WTC11 (cell line): Measurements from ENCODE around the gene GIPC2. TPM values are rescaled to one million over a fixed set of nuclear protein-coding genes. Genes with fewer than 3 reads are reported as not detected.

Experiments
- ATAC-seq: fragments of 200-7000 bp; cut with Tn5 transposase; 2 replicates; pipeline ENCODE4 v1.10.0; 2021; ENCODE audit warnings: mild to moderate bottlenecking, moderate library complexity
- CTCF ChIA-PET: fragments of 300-600 bp; sonication (Branson Sonifier 250); formaldehyde crosslinking; loops from one replicate; lab custom pipeline; 2021; ENCODE audit warnings: antibody characterized with exemption; lab: Charles Lee
- POLR2A ChIA-PET: fragments of 350-600 bp; sonication (Branson Sonifier 250); formaldehyde crosslinking; loops from one replicate; lab custom pipeline; 2021; ENCODE audit warnings: antibody characterized with exemption; lab: Charles Lee
- DNase-seq: peaks from one replicate; pipeline ENCODE4 v3.0.0; 2021; ENCODE audit warnings: low spot score
- H3K27ac Mint-ChIP-seq: 2 replicates; pipeline ENCODE4 v1.8.0; 2021; ENCODE audit warnings: mixed read lengths
- H3K27me3 Mint-ChIP-seq: 2 replicates; pipeline ENCODE4 v1.8.0; 2021; ENCODE audit warnings: low read depth, mild to moderate bottlenecking, moderate library complexity, mixed read lengths
- H3K36me3 Mint-ChIP-seq: 2 replicates; pipeline ENCODE4 v1.8.0; 2021; ENCODE audit warnings: mixed read lengths
- H3K4me1 Mint-ChIP-seq: 2 replicates; pipeline ENCODE4 v1.8.0; 2022; ENCODE audit warnings: mixed read lengths
- H3K4me3 Mint-ChIP-seq: 2 replicates; pipeline ENCODE4 v1.8.0; 2021; ENCODE audit warnings: mild to moderate bottlenecking, moderate library complexity, mixed read lengths
- H3K9me3 Mint-ChIP-seq: 2 replicates; pipeline ENCODE4 v1.8.0; 2021; ENCODE audit warnings: mixed read lengths
- E2F1 ChIP-seq: sonication (generic); formaldehyde crosslinking; IDR thresholded peaks from 2 replicates; pipeline ENCODE4 v1.8.0; 2022; ENCODE audit warnings: mild to moderate bottlenecking, missing genetic modification reagents
- E2F5 ChIP-seq: sonication (generic); formaldehyde crosslinking; IDR thresholded peaks from 2 replicates; pipeline ENCODE4 v1.8.1; 2022; ENCODE audit warnings: mild to moderate bottlenecking, moderate library complexity, missing genetic modification reagents
- ETV6 ChIP-seq: sonication (generic); formaldehyde crosslinking; IDR thresholded peaks from 2 replicates; pipeline ENCODE4 v1.8.1; 2022; ENCODE audit warnings: mild to moderate bottlenecking, missing genetic modification reagents
- JAZF1 ChIP-seq: fragments of 250-450 bp; sonication (Bioruptor Pico); IDR thresholded peaks from 2 replicates; pipeline ENCODE4 v1.9.0; 2021; ENCODE audit warnings: moderate library complexity, mild to moderate bottlenecking, inconsistent platforms
- KAT7 ChIP-seq: sonication (generic); formaldehyde crosslinking; IDR thresholded peaks from 2 replicates; pipeline ENCODE4 v1.8.1; 2023; ENCODE audit warnings: missing genetic modification reagents, mild to moderate bottlenecking, borderline replicate concordance
- MXD4 ChIP-seq: fragments of 250-450 bp; sonication (Bioruptor Pico); IDR thresholded peaks from 2 replicates; pipeline ENCODE4 v1.8.0; 2021; ENCODE audit warnings: mild to moderate bottlenecking, moderate library complexity, borderline replicate concordance
- NR1H2 ChIP-seq: sonication (generic); formaldehyde crosslinking; IDR thresholded peaks from 2 replicates; pipeline ENCODE4 v1.9.0; 2021; ENCODE audit warnings: mild to moderate bottlenecking, moderate library complexity, missing genetic modification reagents
- OVOL2 ChIP-seq: fragments of 250-450 bp; sonication (Bioruptor Pico); IDR thresholded peaks from 2 replicates; pipeline ENCODE4 v1.9.0; 2021; ENCODE audit warnings: mild to moderate bottlenecking, borderline replicate concordance
- STAT6 ChIP-seq: sonication (generic); formaldehyde crosslinking; conservative IDR thresholded peaks from 2 replicates; pipeline ENCODE4 v1.8.1; 2023; ENCODE audit warnings: mild to moderate bottlenecking, low read depth, missing genetic modification reagents, moderate library complexity
- TCF7 ChIP-seq: sonication (generic); formaldehyde crosslinking; IDR thresholded peaks from 2 replicates; pipeline ENCODE4 v1.8.0; 2022; ENCODE audit warnings: mild to moderate bottlenecking, low read depth, missing genetic modification reagents, moderate library complexity
- ZBTB21 ChIP-seq: sonication (generic); formaldehyde crosslinking; IDR thresholded peaks from 2 replicates; pipeline ENCODE4 v1.8.1; 2023; ENCODE audit warnings: mild to moderate bottlenecking, missing genetic modification reagents, borderline replicate concordance
- ZNF219 ChIP-seq: sonication (generic); formaldehyde crosslinking; IDR thresholded peaks from 2 replicates; pipeline ENCODE4 v1.8.0; 2023; ENCODE audit warnings: missing genetic modification reagents, mild to moderate bottlenecking, borderline replicate concordance
- ZSCAN18 ChIP-seq: fragments of 250-450 bp; sonication (Bioruptor Pico); IDR thresholded peaks from 2 replicates; pipeline ENCODE4 v2.1.2; 2022; ENCODE audit warnings: mild to moderate bottlenecking, moderate library complexity
- total RNA-seq: library from RNA; stranded (reverse); gene quantifications from 3 replicates; pipeline ENCODE4 v1.2.3, GENCODE V29; 2021
- TF ChIP-seq, protein P1 (sequence below): sonication (generic); formaldehyde crosslinking; IDR thresholded peaks from 2 replicates; pipeline ENCODE4 v1.8.0; 2022; ENCODE audit warnings: mild to moderate bottlenecking, missing genetic modification reagents
- TF ChIP-seq, protein P2 (sequence below): sonication (generic); formaldehyde crosslinking; IDR thresholded peaks from 2 replicates; pipeline ENCODE4 v1.8.0; 2022; ENCODE audit warnings: mild to moderate bottlenecking, missing genetic modification reagents
- TF ChIP-seq, protein P3 (sequence below): fragments of 250-450 bp; sonication (Bioruptor Pico); conservative IDR thresholded peaks from 2 replicates; pipeline ENCODE4 v1.9.0; 2021; ENCODE audit warnings: mild to moderate bottlenecking
- TF ChIP-seq, protein P4 (sequence below): sonication (generic); formaldehyde crosslinking; IDR thresholded peaks from 2 replicates; pipeline ENCODE4 v1.8.1; 2023; ENCODE audit warnings: mild to moderate bottlenecking, missing genetic modification reagents
- TF ChIP-seq, protein P5 (sequence below): sonication (generic); formaldehyde crosslinking; IDR thresholded peaks from 2 replicates; pipeline ENCODE4 v1.8.1; 2023; ENCODE audit warnings: mild to moderate bottlenecking, missing genetic modification reagents, moderate library complexity
- TF ChIP-seq, protein P6 (sequence below): sonication (generic); formaldehyde crosslinking; IDR thresholded peaks from 2 replicates; pipeline ENCODE4 v1.8.1; 2022; ENCODE audit warnings: low read depth, missing genetic modification reagents, borderline replicate concordance
- TF ChIP-seq, protein P7 (sequence below): sonication (generic); formaldehyde crosslinking; IDR thresholded peaks from 2 replicates; pipeline ENCODE4 v1.8.1; 2023; ENCODE audit warnings: mild to moderate bottlenecking, missing genetic modification reagents, moderate library complexity

The GIPC2 gene
- total RNA-seq, 1 experiment from 2014 or later, result 0.83 TPM

DNA sequence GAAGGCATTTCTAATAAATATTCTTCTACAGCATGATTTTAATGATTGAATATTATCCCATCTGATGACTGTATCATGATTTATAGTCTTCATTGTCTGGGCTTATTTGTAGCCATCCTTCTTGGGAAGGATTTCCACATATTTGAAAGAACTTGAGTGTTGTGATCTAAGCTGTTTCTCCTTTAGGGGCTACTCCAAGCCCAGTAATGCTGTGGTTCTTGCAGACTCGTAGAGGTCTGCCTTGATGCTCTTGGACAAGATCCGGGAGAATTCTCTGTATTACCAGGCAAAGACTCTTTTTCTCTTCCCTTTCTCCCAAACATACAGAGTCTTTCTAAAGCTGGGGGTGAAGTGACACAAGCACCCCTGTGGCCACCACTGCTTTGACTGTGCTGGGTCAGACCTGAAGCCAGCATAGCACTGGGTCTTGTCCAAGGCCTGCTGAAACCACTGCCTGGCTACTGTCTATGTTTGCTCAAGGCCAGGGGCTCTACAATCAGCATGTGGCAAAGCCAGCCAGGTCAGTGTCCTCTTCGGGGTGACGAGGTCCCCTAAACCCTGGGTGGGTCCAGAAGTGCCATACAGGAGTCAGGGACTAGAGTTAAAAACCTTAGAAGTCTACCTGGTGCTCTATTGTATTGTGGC is 107.4 kb downstream of the GIPC2 start:
- ChIA-PET CTCF (interaction anchor here (1.5 kb wide), 1 partner anchor 400 kb away, joined by 3 read pairs; no protein-coding TSS in a partner anchor), POLR2A (no interaction called here)
- H3K4me1 Mint-ChIP-seq, result peaks cover 14% of the 10 kb centered on the region

More for the DNA sequence above, 107.4 kb downstream of the GIPC2 start:
- no peaks in the 10 kb centered on the region; the same call in 1 of the 2 replicates for H3K36me3 Mint-ChIP-seq
- no peak overlapping the region for H3K4me3 Mint-ChIP-seq
- no peak for TF ChIP-seq KAT7 (CRISPR knock-in tag)
- TF ChIP-seq, protein P1, sequence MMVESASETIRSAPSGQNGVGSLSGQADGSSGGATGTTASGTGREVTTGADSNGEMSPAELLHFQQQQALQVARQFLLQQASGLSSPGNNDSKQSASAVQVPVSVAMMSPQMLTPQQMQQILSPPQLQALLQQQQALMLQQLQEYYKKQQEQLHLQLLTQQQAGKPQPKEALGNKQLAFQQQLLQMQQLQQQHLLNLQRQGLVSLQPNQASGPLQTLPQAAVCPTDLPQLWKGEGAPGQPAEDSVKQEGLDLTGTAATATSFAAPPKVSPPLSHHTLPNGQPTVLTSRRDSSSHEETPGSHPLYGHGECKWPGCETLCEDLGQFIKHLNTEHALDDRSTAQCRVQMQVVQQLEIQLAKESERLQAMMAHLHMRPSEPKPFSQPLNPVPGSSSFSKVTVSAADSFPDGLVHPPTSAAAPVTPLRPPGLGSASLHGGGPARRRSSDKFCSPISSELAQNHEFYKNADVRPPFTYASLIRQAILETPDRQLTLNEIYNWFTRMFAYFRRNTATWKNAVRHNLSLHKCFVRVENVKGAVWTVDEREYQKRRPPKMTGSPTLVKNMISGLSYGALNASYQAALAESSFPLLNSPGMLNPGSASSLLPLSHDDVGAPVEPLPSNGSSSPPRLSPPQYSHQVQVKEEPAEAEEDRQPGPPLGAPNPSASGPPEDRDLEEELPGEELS (CRISPR knock-in tag), result no peak
- no peak for TF ChIP-seq E2F5 (CRISPR knock-in tag)
- no peak for TF ChIP-seq ZBTB21
- TF ChIP-seq, protein P2, sequence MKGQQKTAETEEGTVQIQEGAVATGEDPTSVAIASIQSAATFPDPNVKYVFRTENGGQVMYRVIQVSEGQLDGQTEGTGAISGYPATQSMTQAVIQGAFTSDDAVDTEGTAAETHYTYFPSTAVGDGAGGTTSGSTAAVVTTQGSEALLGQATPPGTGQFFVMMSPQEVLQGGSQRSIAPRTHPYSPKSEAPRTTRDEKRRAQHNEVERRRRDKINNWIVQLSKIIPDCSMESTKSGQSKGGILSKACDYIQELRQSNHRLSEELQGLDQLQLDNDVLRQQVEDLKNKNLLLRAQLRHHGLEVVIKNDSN, result no peak
- TF ChIP-seq ZSCAN18 (CRISPR knock-in tag), result no peak
- no peak for TF ChIP-seq TCF7 (CRISPR knock-in tag)
- TF ChIP-seq MXD4 (CRISPR knock-in tag), result no peak
- no peak for TF ChIP-seq JAZF1 (CRISPR knock-in tag)
- TF ChIP-seq, protein P3, sequence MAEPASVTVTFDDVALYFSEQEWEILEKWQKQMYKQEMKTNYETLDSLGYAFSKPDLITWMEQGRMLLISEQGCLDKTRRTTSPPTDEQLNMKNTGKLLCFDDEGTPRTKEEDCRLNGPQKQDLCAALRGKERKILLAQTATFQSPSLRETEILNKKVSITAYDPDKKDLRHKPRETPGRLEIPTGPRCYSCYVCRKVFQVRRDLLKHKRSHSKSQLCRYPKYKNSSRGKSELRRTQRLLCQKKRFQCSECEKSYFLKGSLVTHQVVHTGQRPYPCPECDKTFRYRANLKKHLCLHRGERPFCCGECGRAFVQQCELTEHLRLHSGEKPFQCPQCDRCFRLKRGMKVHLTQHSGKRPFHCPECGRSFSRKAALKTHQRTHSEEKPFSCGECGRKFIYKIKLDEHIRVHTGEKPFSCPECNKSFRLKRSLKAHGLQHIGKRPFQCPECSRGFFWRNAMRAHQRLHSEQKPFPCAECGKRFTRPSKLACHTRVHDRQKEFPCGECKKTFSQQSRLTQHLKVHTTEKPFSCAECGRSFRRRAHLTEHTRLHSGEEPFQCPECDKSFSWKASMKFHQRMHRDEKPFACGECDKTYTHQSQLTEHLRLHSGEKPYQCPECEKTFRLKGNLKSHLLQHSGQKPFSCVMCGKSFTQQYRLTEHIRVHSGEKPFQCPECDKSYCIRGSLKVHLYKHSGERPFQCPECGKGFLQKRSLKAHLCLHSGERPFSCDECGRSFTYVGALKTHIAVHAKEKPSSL (CRISPR knock-in tag), result no peak
- TF ChIP-seq, protein P4, sequence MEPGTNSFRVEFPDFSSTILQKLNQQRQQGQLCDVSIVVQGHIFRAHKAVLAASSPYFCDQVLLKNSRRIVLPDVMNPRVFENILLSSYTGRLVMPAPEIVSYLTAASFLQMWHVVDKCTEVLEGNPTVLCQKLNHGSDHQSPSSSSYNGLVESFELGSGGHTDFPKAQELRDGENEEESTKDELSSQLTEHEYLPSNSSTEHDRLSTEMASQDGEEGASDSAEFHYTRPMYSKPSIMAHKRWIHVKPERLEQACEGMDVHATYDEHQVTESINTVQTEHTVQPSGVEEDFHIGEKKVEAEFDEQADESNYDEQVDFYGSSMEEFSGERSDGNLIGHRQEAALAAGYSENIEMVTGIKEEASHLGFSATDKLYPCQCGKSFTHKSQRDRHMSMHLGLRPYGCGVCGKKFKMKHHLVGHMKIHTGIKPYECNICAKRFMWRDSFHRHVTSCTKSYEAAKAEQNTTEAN (CRISPR knock-in tag), result no peak
- TF ChIP-seq, protein P5, sequence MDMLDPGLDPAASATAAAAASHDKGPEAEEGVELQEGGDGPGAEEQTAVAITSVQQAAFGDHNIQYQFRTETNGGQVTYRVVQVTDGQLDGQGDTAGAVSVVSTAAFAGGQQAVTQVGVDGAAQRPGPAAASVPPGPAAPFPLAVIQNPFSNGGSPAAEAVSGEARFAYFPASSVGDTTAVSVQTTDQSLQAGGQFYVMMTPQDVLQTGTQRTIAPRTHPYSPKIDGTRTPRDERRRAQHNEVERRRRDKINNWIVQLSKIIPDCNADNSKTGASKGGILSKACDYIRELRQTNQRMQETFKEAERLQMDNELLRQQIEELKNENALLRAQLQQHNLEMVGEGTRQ (CRISPR knock-in tag), result no peak
- TF ChIP-seq NR1H2 (CRISPR knock-in tag), result no peak
- TF ChIP-seq OVOL2 (CRISPR knock-in tag), result no peak
- no peak for TF ChIP-seq ZNF219 (CRISPR knock-in tag)
- TF ChIP-seq, protein P6, sequence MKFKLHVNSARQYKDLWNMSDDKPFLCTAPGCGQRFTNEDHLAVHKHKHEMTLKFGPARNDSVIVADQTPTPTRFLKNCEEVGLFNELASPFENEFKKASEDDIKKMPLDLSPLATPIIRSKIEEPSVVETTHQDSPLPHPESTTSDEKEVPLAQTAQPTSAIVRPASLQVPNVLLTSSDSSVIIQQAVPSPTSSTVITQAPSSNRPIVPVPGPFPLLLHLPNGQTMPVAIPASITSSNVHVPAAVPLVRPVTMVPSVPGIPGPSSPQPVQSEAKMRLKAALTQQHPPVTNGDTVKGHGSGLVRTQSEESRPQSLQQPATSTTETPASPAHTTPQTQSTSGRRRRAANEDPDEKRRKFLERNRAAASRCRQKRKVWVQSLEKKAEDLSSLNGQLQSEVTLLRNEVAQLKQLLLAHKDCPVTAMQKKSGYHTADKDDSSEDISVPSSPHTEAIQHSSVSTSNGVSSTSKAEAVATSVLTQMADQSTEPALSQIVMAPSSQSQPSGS (CRISPR knock-in tag), result no peak
- TF ChIP-seq, protein P7, sequence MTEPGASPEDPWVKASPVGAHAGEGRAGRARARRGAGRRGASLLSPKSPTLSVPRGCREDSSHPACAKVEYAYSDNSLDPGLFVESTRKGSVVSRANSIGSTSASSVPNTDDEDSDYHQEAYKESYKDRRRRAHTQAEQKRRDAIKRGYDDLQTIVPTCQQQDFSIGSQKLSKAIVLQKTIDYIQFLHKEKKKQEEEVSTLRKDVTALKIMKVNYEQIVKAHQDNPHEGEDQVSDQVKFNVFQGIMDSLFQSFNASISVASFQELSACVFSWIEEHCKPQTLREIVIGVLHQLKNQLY (CRISPR knock-in tag), result no peak
- TF ChIP-seq ETV6 (CRISPR knock-in tag), result no peak
- no peak for TF ChIP-seq STAT6 (CRISPR knock-in tag)
- TF ChIP-seq E2F1 (CRISPR knock-in tag), result no peak
- H3K27ac Mint-ChIP-seq, result no peak overlapping the region
- H3K9me3 Mint-ChIP-seq, result peaks cover 7% of the 10 kb centered on the region
- ATAC-seq (no peak), DNase-seq (no peak)
- peaks cover 8% of the 10 kb centered on the region for H3K27me3 Mint-ChIP-seq
